Ovary (tissue), 9 donors: ENCODE data around the gene CENPVL1. TPM values are rescaled to one million over a fixed set of nuclear protein-coding genes. Genes with fewer than 3 reads are reported as not detected.

Experiments used
- DNase-seq, 5 donors: peaks; one replicate each; pipeline ENCODE4 v3.0.0-alpha.2; 2019 to 2020
- H3K27ac ChIP-seq, 2 donors: fragments of 200-600 bp; one replicate each; pipeline versions ENCODE4 v1.5.1 to v1.8.0; 2019 to 2022
- H3K27me3 ChIP-seq: fragments of 200-600 bp; one replicate; pipeline ENCODE4 v1.8.0; 2022
- H3K36me3 ChIP-seq: fragments of 200-600 bp; sonication (generic); one replicate; pipeline ENCODE4 v1.5.1; 2019
- H3K4me1 ChIP-seq: one replicate; pipeline ENCODE4 v1.8.1; 2013; ENCODE audit warnings: mild to moderate bottlenecking, moderate library complexity; ENCODE audit not compliant: insufficient read depth
- H3K4me3 ChIP-seq: fragments of 200-600 bp; sonication (generic); one replicate; pipeline ENCODE4 v1.5.1; 2017
- H3K9me3 ChIP-seq, 2 donors: fragments of 200-600 bp in 1 of 2; sonication (generic) in 1 of 2; one replicate each; pipeline versions ENCODE4 v1.5.1 to v1.8.1; 2013 to 2019; ENCODE audit warnings: mild to moderate bottlenecking in 1 of 2, moderate library complexity in 1 of 2
- EP300 ChIP-seq: sonication (generic); formaldehyde crosslinking; IDR thresholded peaks from one replicate; pipeline ENCODE4 v1.6.1; 2017; ENCODE audit warnings: antibody characterized with exemption
- POLR2A ChIP-seq: fragments of 450-650 bp; IDR thresholded peaks from one replicate; pipeline ENCODE4 v1.6.1; 2017; ENCODE audit warnings: antibody characterized with exemption, mild to moderate bottlenecking, moderate library complexity
- WGBS, 3 donors: extraction: QIAGEN DNeasy Blood & Tissue Kit in 1 of 3; methylation state at CpG; one replicate each; pipeline versions ENCODE4 v1.1.5 to v1.1.7; 2013 to 2017; 5-methylcytosine and 5-hydroxymethylcytosine counted together
- intact Hi-C, 4 donors: fragments of 100-400 bp; cut with DNase I; formaldehyde crosslinking; loops; one replicate each; pipeline versions ENCODE4 v1.11.0 to v1.15.1; 2022 to 2023
- polyA plus RNA-seq, 2 donors: library from polyadenylated mRNA; stranded (reverse); fragments of 200-250 nt in 1 of 2; fragments of 350-450 nt in 1 of 2; fragmentation: Illumina TruSeq in 1 of 2; extraction: RNeasy Lipid Tissue Mini Kit (QIAGEN cat#74804) in 1 of 2; gene quantifications; one replicate each; pipeline ENCODE4 v1.2.3, GENCODE V29; 2013 to 2014
- total RNA-seq, 7 donors: library from RNA; depleted of rRNA in 2 of 7; stranded (reverse); fragments of >200 nt in 2 of 7; fragmentation: NEBNext Ultra II Directional in 3 of 7; extraction: Animal tissue kit (Norgen Biotek cat#: 25700) in 3 of 7; gene quantifications; one replicate each; pipeline versions ENCODE4 v1.1.0 to v1.2.4, GENCODE V29; 2016 to 2023
- TF ChIP-seq, protein P1 (sequence below), 3 donors: fragments of 450-650 bp in 2 of 3; fragments of 200-600 bp in 1 of 3; IDR thresholded peaks; one replicate each; pipeline versions ENCODE4 v1.5.1 to v1.8.0; 2016 to 2022; ENCODE audit warnings: antibody characterized with exemption in 3 of 3, mild to moderate bottlenecking in 1 of 3
- donor health status: DM: no; HTN: no; CAD: no; lungs with moderate emphysema.
- donor health status: DM: no; HTN: no; CAD: no.
- donor health status: Bipolar disorder and iron deficiency.
- donor health status: DM: yes; HTN: yes; CAD: no.
- donor health status: DM: no; HTN: no; CAD: no.
- donor health status: DM: yes; HTN: yes; CAD: no.

CENPVL1 gene
- total and polyA plus RNA-seq, 9 donors = not detected

- DNase-seq = peak; percentile 65 to 77 (median 67)
Observed at GRCh38 chrX:51743179-51743957, 33.1 kb downstream of the CENPVL1 start, which contains the start of gene GSPT2. Gene GSPT2 (plus strand): TSS chrX:51743442. CDS start chrX:51743627, 185 bp downstream.

GRCh38 chrX:51747671-51748070, 37.4 kb downstream of the CENPVL1 start:
- H3K27ac ChIP-seq = no peak overlapping the region
- DNase-seq = no peak
- intact Hi-C loops = no loop called here
- no peaks in the 10 kb centered on the region for H3K4me1 ChIP-seq
- no peak overlapping the region for H3K4me3 ChIP-seq
- H3K9me3 ChIP-seq = peaks cover 0 to 4% of the 10 kb centered on the region in 2 donors
- H3K36me3 ChIP-seq = no peaks in the 10 kb centered on the region
- H3K27me3 ChIP-seq = no peaks in the 10 kb centered on the region
- TF ChIP-seq POLR2A = no peak

More at GRCh38 chrX:51743179-51743957, 33.1 kb downstream of the CENPVL1 start, which contains the start of gene GSPT2:
- H3K4me1 ChIP-seq = no peaks in the 10 kb centered on the region
- no peaks in the 10 kb centered on the region for H3K36me3 ChIP-seq
- no peaks in the 10 kb centered on the region for H3K27me3 ChIP-seq
- peak within 1 kb of the TSS; percentile 56 for H3K4me3 ChIP-seq
- TF ChIP-seq EP300 (no peak), POLR2A (no peak)
- TF ChIP-seq, protein P1, sequence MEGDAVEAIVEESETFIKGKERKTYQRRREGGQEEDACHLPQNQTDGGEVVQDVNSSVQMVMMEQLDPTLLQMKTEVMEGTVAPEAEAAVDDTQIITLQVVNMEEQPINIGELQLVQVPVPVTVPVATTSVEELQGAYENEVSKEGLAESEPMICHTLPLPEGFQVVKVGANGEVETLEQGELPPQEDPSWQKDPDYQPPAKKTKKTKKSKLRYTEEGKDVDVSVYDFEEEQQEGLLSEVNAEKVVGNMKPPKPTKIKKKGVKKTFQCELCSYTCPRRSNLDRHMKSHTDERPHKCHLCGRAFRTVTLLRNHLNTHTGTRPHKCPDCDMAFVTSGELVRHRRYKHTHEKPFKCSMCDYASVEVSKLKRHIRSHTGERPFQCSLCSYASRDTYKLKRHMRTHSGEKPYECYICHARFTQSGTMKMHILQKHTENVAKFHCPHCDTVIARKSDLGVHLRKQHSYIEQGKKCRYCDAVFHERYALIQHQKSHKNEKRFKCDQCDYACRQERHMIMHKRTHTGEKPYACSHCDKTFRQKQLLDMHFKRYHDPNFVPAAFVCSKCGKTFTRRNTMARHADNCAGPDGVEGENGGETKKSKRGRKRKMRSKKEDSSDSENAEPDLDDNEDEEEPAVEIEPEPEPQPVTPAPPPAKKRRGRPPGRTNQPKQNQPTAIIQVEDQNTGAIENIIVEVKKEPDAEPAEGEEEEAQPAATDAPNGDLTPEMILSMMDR (IDR thresholded peaks at IDR 0.05) = no peak
- peaks cover 0 to 4% of the 10 kb centered on the region in 2 donors for H3K9me3 ChIP-seq
- intact Hi-C loops = no loop called here
- WGBS, 3 donors = 23 to 35% (median 29%) methylated on average over 58 to 63 of the region's 63 CpGs
- peak within 1 kb of the TSS; percentile 56 to 61 for H3K27ac ChIP-seq

GRCh38 chrX:51759055-51759839, 48.9 kb downstream of the CENPVL1 start:
- Histone ChIP-seq H3K4me1 (no peaks in the 10 kb centered on the region), H3K27ac (no peak overlapping the region), H3K4me3 (no peak overlapping the region), H3K27me3 (no peaks in the 10 kb centered on the region), H3K9me3 (no peaks in the 10 kb centered on the region), H3K36me3 (no peaks in the 10 kb centered on the region)
- no peak for DNase-seq
- intact Hi-C loops = no loop called here
- TF ChIP-seq, protein P1 (IDR thresholded peaks at IDR 0.05) = no peak
- TF ChIP-seq EP300 = no peak
- no peak for TF ChIP-seq POLR2A
- 40 to 49% (median 42%) methylated on average over 6 of the region's 6 CpGs for WGBS, 3 donors

DNA sequence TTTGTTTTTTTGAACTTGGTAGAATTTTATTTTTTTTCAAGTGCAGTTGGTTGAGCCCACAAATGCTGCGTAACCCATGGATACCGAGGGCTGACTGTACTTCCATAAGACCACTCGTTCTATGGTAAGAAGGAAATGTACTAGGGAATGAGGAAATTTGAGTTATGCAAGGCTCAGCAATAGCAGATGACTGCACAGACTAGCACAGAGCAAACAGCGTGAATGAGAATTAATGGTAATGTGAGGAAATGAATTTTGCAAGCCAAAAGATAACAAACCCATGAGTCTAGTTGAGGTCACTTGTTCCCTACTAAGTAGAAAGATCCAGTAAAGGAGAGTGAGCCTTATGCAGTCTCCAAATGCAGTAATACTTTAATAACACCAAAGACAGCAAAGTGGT, 50.3 kb downstream of the CENPVL1 start:
- no peaks in the 10 kb centered on the region for H3K27me3 ChIP-seq
- DNase-seq = no peak
- H3K27ac ChIP-seq = no peak overlapping the region
- no peaks in the 10 kb centered on the region for H3K9me3 ChIP-seq
- H3K4me1 ChIP-seq = no peaks in the 10 kb centered on the region
- intact Hi-C loops = no loop called here
- H3K4me3 ChIP-seq = no peak overlapping the region
- WGBS, 3 donors = 70 to 78% (median 75%) methylated on average over 4 of the region's 4 CpGs
- TF ChIP-seq EP300 (no peak), POLR2A (no peak)
- TF ChIP-seq, protein P1 (IDR thresholded peaks at IDR 0.05) = no peak
- H3K36me3 ChIP-seq = no peaks in the 10 kb centered on the region

Other genes starting within 250 kb of the CENPVL1 start
- gene NUDT11, start 213.9 kb upstream of the CENPVL1 start, total RNA-seq = 10 to 100 TPM in 3 of 7 donors, 1 to 10 TPM in 4; 3.6 to 11.9 (median 9.2) TPM
- 1 to 10 TPM; 7.5 TPM for gene NUDT11, start 213.9 kb upstream of the CENPVL1 start, polyA plus RNA-seq
- not detected for gene CENPVL3, start 91.6 kb upstream of the CENPVL1 start, total RNA-seq
- gene CENPVL3, start 91.6 kb upstream of the CENPVL1 start, polyA plus RNA-seq = under 1 TPM in 1 of 2 donors, not detected in 1; 0.20 TPM
- gene CENPVL2, start 27.7 kb upstream of the CENPVL1 start, total RNA-seq = not detected
- not detected for gene CENPVL2, start 27.7 kb upstream of the CENPVL1 start, polyA plus RNA-seq
- gene GSPT2, start 32.9 kb downstream of the CENPVL1 start, total RNA-seq = 10 to 100 TPM in 5 of 7 donors, 1 to 10 TPM in 2; 4.5 to 17.5 (median 12.8) TPM
- gene GSPT2, start 32.9 kb downstream of the CENPVL1 start, polyA plus RNA-seq = 10 to 100 TPM in 1 of 2 donors, 1 to 10 TPM in 1; 5.8 to 17.5 TPM
- gene MAGED1, start 183.1 kb downstream of the CENPVL1 start, total RNA-seq = 100 to 1,000 TPM in 5 of 7 donors, 10 to 100 TPM in 2; 27.1 to 139 (median 111) TPM
- gene MAGED1, start 183.1 kb downstream of the CENPVL1 start, polyA plus RNA-seq = 100 to 1,000 TPM in 1 of 2 donors, 10 to 100 TPM in 1; 50.0 to 310 TPM